HG03108 (cell line): ENCODE data around the gene SLC18A3.

Source experiments
- ATAC-seq: cut with Tn5 transposase; IDR thresholded peaks from one replicate; pipeline ENCODE4 v1.9.1; 2021; ENCODE audit warnings: moderate library complexity; ENCODE audit not compliant: unreplicated experiment

SLC18A3 gene

DNA sequence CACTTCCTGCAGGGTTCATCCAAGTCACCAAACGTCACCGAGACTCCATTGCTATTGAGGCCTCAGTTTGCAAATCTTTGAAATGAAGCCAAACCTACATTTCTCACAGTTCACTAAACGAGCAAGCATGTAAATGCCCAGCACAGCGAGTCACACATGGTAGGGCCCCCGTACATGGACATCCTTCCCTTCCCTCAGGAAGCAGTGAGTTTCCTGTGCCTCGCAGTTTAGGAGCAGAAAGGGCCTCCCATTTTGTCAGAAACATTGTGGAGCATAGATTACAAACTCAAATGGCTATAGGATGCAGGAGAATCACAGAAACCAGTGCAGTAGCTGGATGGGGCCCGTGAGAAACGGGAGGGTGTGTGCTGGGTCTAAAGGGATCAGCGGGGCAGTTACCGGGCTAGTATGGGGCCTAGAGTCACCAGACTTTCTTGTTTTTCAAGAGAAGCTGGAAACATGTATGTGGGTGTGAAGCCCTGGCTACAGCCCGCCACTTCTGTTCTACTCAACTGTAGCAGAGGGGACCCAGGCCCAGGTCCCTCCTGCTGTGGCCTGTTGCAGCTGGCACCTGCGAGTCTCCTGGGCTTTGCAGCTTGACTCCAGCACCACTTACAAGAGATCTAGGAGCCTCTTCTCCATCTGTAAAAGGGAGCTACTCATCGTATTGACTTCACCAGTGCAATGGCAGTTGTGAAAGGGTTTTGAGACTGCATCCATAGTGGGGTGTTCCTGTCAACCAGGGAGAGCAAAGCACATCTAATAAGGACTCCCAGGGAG, 14.2 kb upstream of the SLC18A3 start:
- ATAC-seq: no peak

DNA sequence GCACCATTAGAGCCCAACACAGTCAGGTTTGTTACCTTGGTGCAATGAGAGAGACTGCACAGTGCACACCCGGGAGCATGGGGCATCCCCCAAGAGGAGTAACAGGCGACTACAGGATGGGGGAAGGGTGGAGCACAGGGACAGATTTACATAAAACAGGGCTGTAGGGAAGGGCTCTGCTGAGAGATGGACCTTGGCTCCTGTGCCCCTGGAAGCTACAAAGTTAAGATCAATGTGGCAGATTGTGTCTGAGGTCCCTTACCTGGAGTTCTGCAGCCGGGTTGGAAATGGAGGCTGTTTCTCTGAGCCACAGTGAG, 13.7 kb upstream of the SLC18A3 start:
- no peak for ATAC-seq

DNA sequence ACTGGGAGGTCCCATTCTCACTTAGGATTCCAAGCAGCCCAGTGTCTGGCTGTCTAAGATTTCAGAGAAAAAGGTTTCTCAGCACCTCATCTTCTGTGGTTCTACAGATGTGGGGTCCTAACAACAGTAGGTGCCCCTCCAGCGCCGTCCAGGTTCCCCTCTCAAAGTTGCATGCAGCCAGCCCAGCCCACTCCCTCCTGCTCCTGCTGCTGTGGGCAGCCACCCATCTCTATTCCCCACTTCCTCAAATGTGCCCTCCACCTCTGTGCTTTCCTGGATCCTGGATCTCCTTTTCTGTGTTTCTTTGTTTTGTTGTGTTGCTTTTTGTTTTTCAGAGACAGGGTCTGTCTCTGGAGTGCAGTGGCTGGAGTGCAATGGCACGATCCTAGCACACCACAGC, 13.3 kb upstream of the SLC18A3 start:
- no peak for ATAC-seq

DNA sequence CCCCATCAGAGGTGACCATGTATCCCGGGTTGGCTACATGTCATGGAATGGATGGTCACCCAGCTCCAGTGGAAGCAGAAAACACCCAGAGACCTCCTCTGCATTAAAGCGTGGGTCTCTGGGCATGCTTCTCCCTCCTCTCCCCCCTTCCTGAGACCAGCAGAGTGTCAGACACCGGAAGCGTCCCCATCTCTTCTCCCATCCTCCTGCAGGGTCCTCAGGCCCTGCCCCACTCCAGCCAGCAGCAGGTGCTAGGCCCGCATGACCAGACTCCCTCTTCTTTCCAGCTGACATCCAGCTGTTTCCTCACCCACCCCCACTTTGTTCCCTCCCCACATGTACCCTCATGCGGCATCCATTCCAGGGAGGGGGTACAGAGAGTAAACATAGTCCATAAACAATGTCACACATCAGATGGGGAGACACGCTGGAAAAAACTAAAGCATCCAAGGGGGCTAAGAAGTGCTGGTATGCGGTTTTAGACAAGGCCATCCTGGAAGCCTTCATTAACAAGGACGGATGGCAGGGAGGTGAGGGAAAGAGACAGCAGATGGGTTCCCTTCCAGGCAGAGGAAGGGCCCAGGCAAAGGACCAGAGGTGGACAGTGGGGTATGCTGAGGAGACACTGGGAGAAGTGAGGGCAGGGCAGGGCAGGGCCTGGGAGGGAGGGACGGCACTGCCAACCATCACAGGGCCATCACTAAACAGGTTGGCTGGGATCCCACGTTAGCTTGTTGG, 12.5 kb upstream of the SLC18A3 start:
- no peak for ATAC-seq

DNA sequence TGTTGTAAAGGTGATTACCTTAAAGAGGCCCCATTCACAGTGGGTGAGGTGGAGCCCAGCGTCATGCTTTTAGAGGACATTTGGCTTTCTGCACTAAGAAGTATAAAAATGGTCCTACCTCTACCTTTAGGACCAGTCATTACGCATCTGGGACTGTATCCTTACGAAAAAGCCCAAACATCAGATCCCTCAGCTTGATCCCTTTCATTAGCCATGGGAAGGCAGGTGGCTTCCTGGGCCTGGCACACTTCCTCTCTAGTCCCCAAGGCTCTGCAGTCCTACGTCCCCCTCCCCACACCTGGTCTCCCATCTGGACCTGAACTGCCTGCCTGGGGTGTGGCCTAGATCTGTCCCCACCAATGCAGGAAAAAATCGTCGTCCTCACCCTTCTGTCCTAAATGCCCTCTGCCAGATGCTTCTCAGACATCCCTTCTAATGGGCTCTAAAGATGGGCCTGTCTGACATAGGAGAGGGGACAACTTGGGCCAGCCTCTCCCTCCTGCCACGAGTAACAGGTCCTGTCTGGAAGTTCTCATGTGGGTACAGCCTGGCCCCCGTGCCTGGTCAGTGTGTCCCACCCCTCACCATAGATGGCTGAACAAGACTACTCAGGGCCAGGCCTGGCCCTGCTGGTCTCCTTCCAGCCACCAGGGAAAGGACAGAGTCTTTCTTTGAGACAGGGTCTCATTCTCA, 11.8 kb upstream of the SLC18A3 start:
- ATAC-seq: no peak

DNA sequence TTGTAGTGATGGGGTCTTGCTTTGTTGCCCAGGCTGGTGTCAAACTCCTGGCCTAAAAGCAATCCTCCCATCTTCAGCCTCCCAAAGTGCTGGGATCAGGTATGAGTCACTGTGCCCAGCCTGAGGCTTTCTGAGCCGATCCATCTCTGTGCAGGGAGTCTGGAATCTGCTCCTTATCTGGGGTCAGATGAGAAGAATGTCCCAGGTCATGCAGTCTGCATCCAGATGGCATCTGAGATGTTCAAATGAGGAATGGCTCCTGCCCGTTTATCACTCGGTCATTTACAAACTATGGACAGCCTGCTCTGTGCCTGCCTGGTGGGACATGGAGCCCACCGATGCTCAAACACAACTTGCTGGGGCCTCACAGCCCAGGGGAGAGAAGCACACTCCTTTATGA, 11.1 kb upstream of the SLC18A3 start:
- no peak for ATAC-seq

DNA sequence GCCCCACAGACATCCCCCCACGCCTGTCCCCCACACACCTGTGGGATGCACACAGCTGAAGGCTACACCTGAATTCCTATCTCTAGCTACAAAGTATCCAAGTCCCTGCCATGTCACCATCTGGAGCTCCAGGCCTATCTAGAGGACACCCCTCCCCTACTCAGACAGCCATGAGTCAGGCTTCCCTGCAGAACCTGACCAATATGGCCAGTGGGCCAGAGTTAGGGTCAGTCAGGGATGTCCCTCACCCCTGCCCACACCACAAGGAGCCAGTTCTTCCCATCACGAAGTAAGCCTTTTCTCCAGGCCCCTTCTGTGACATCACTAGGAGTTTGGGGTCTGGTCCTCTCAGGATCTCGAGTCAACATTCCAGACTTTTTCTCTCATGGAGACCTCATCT, 10.6 kb upstream of the SLC18A3 start:
- no peak for ATAC-seq

DNA sequence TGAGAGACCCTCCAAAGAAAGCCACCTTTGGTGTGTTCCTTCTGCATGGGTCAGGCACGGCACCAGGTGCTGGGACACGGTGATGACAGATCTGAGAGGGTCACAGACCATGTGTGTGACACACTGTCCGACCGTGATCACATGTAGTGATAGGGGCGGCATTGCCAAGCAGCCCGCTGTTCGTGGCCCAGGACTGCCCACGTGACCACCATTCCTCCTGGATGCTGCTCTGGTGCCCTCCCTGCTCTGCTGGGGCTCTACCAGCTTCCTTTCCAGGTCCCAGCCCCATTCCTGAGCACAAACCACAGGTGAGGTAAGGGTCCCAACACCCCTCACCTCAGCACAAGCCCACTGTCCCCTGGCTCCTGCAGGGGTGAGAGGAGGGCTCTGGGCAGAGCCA, 10.1 kb upstream of the SLC18A3 start:
- ATAC-seq: no peak

DNA sequence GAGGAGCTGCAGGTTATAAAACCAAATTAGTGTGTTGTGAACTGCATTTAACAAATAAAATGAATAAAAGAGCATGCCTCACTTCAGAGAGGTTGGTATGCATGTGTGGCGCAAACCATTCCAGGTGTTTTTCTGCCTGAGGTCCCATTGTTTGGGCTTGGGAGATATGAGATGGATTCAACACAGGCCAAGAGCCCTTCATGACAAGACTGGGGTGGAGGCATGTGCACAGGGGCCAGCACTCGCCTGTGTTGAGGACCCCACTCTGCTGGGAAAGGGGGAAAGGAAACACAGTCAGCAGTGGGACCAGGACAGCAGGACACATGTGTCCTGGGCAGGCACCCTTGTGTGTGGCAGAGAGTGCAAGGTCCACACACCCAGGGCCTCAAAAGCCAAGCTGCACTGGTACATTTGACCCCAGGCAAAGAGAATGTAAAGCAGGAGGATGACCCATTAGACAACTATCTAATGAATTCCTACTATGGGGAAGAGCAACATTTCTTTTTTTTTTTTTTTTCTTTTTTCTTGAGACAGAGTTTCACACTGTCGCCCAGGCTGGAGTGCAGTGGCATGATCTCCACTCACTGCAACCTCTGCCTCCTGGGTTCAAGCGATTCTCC, 9.2 kb upstream of the SLC18A3 start:
- no peak for ATAC-seq

DNA sequence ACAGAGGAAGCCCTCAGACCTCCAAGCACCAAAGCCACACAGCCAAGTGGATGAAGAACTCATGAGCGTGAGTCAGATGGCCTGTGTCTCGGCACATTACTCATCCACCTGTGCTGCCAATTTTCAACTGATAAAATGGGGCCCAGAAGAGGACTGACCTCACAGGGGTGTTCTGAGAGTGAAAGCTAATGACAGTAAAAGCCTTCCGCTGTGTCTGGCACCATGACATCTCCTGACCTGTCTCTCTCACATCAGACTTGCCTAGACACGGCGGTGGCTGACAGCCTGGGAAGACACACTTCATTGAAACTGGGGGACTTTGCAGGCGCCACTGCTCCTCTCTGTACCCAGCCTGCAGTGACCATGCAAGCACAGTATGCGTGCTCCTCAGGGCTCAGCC, 8.3 kb upstream of the SLC18A3 start:
- no peak for ATAC-seq

DNA sequence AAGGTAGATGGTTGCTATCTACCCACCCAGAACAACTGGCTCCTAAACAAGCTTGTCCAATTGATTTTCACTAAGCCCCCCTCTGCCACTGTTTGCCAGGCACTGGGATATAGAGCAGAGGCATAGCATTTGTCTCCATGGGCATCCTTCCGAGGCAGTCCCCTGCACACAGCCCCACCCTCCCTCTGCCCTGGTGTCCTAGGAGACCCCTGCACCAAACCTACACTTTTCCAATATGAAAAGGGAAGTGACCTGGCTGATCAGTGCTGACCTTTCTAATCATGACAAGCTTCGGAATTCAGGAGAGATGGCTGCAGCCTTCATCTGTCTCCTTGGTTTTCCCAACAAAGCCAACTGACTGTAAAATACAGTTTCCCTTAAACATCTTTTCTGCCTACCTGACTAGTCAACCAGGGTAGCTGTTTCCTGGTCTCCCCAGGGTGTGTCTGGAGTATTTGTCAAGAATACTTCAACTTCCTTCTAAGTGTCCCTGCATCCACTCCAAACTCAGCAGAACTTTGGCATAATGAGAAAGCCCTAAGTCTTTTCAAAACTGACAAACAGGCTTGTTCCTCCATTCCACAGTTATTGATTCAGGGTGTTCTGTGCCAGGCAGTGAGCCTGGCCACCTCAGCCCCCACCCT, 7.6 kb upstream of the SLC18A3 start:
- ATAC-seq: no peak

DNA sequence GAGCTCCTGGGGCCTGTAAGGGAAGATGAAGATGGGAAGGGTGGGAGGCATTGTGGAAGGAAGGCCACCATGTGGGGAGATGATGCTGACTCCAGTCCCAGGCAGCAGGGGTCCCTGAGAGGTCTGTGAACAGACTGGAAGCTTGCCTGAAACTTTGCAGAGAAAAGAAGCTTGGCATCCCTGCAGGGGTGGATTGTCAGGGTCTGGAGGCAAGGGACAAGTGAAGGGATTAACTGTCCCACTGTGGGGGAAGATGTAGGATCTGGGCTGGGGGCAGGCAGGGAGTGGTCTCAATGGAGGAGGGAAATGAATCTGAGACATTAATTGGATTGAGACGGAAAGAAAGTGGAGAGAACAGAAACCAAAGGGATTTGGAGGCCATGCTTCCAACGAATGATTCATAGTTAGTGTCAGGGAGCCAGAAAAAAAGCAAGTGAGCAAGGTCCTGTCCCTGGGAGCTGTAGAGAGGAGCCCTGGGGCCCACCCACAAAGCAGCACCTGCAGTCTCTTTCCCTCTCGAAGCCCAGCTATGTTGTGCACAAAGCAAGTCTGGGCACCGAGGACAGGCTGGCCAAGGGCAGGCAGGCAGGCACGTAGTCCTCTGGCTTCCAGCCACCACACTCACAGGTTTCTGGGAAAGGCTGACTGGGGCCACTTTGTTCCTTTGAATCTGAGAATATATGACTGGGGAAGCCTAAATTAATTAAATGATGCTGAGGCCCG, 4.7 kb upstream of the SLC18A3 start:
- ATAC-seq: no peak

DNA sequence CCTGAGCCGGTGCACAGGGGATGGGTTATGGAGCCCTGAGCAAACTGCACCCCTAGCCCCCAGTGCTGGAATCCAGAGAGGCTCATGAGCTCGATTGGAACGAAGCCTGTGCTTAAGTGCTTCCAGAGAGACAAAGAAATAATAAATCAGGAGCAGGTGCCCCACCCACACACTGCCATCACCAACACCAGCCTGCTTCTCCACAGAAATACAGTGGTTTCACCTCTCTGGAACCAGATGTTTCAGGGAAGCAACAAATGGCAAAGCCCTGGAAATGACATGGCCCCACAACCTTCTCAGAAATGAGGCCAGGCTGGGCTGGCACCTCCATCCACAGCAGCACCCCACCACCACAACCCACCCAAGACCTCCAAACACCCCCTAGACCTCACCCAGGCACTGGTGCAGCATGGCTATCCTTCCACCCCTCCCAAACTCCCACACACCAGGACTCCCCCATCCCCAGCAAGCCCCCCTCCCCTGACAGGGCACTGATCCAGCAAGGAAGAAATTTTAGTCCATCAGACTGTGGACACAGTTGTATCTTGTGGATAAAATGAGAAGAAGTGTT, 4.1 kb upstream of the SLC18A3 start:
- no peak for ATAC-seq

DNA sequence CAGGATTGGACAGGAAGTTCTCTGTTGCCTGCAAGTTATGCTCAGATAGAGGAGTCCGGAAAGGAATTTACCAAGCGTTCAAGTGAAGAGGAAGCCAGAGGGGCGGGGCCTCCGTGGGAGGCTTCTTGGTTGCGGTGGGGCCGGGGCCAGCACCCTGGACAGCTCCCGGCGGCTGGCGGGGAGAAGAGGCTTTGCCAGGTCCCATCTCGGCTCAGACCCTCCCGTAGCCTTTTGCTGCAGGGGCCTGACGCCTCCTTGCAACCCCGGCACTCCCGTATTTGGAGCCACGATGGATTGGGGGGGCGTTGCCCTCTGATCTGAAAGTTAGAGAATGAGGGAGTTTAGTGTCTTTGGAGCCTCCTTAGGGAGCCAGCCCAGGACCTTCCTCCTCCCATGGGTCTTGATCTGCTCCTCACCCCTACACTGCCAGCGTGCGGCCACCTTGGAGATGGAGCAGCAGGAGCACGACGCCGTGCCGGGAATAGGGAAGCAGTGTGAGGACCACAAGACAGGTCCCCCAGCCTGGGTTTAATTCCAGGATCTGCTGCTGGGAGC, 3.1 kb upstream of the SLC18A3 start:
- peak; percentile 77 for ATAC-seq

DNA sequence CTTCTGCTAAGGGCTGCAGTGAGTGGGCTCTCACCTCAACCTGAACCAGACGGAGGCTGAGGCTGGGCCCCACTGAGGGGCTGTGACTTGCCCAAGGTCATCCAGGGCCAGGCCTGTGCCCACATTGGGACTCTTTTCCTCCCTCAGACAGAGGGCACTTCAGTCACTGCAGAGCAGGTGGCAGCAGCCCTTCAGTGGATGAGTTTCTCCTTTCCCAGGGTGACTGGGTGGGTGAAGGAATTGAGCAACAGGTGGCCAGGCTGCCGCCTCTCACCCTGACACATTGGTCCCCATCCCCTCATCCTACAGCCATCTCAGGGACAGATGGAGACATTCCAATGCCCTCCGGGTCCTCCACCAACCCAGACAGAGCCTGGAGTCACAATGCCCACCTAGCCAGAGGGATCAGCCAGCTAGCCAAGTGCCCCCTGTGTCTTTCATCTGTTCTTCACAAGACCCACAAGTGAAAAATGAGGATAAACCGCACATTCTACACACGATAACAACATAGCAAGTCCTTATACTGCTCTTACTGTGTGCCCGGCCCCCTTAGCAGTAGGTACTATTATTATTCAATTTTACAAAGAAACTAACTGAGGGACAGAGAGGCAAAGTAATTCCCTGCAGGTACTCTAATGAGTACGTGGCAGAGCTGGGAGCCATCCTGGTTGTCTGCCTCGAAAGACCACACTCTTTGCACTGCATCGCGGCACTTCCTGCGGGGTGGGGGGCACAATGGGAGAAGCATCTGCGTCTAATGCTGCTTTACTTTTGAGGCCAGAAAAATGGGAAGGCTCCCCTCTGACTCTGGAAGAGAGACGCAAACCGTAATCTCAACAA, 1.7 kb upstream of the SLC18A3 start:
- no peak for ATAC-seq

DNA sequence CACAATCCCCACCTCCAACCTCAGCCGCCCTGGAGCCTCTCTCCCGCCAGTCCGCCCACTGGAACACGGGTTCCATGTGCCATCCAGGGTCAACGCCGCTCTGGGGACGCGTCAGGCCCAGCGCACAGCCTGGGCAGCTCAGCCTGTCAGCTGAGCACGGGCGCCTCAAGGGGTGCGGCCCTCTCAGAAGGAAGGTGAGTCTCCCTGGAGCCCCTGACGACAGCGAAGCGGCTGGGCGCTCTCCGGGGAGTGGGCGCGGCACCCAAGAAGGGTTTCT, 1.2 kb upstream of the SLC18A3 start:
- no peak for ATAC-seq

DNA sequence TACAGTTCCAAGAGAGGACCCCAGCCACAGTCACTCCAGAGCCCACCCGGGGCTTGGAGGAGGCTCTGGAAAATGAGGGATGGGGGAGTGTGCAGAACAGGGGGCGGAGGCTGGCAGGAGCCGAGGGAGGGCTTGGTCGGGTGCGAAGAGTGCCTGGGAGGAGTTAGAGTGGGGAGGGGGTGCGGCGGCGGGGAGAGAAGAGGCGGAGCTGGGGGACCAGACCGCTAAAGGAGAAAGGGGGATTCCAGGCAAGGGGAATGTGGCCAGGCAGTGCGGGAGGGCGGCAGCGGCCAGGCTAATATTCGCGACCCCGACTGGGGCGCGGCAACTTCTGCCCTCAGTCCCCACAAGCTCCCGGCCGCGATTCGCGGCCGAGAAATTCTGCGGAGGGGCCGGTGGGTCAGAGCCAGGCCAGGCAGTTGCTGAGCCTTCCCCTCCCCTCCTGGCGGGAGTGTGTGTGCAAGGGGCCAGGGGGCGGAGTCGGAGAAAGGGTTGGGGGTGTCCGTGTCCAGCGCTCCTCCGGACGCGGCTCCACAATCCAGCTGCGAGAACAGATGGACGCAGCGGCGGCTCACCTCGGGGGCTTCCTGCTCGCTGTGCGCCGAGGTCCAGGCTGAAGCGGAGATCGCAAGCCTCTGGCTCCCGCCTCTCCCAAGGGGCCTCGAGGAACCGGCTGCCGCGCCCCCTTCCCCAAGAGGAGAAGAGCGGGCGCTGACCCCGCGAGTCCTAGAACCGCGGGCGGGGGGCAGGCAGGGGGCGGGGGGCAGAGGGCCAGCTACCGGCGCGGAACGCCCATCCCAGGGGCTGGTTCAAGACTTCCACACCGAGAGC, 612 bp upstream of the SLC18A3 start:
- ATAC-seq: no peak

DNA sequence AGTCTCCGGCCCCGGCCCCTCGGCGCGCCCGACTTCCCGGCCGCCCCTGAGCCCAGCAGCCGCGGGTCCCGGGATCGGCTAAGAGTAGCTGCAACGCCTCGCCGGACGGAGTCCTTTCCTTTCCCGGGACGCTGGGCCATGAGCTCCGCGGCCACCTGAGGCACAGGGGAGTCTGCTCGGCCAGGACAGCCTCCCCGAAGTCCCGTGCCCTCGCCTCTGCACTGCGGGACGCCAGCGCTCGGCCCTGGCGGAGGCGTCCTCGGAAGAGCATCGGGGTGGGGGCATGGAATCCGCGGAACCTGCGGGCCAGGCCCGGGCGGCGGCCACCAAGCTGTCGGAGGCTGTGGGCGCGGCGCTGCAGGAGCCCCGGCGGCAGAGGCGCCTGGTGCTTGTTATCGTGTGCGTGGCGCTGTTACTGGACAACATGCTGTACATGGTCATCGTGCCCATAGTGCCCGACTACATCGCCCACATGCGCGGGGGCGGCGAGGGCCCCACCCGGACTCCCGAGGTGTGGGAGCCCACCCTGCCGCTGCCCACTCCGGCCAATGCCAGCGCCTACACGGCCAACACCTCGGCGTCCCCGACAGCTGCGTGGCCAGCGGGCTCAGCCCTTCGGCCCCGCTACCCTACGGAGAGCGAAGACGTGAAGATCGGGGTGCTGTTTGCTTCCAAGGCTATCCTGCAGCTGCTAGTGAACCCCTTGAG, 502 bp downstream of the SLC18A3 start:
- ATAC-seq: no peak
